Tibial nerve (tissue), 3 donors: ENCODE results near the gene MRPL4.

Source experiments
- POLR2A ChIP-seq, 2 donors: fragments of 450-650 bp; IDR thresholded peaks; one replicate each; pipeline ENCODE4 v1.6.1; 2017; ENCODE audit warnings: antibody characterized with exemption in 2 of 2, mild to moderate bottlenecking in 2 of 2, moderate library complexity in 2 of 2
- TF ChIP-seq, protein P1 (sequence below), 5 experiments: fragments of 200-600 bp in 3 of 5; fragments of 450-650 bp in 2 of 5; sonication (generic) in 3 of 5; IDR thresholded peaks; one replicate each; pipeline ENCODE4 v1.5.1; 2016 to 2019; ENCODE audit warnings: antibody characterized with exemption in 5 of 5, mild to moderate bottlenecking in 3 of 5, moderate library complexity in 2 of 5

DNA sequence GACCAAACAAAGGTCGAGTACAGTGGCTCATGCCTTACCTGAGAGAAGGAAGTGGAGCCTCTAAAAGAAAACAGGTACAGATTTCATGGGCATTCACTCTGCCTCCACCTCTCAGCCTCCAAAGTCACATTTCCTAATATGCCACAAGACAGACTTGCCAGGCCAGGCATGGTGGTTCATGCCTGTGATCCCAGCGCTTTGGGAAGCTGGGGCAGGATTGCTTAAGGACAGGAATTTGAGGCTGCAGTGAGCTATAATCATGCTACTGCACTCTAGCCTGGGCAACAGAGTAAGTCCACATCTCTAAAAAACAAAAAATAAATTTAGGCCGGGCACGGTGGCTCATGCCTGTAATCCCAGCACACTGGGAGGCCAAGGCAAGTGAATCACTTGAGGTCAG, 46.4 kb upstream of the MRPL4 start:
- TF ChIP-seq POLR2A (IDR thresholded peaks at IDR 0.05) = no peak
- TF ChIP-seq, protein P1, sequence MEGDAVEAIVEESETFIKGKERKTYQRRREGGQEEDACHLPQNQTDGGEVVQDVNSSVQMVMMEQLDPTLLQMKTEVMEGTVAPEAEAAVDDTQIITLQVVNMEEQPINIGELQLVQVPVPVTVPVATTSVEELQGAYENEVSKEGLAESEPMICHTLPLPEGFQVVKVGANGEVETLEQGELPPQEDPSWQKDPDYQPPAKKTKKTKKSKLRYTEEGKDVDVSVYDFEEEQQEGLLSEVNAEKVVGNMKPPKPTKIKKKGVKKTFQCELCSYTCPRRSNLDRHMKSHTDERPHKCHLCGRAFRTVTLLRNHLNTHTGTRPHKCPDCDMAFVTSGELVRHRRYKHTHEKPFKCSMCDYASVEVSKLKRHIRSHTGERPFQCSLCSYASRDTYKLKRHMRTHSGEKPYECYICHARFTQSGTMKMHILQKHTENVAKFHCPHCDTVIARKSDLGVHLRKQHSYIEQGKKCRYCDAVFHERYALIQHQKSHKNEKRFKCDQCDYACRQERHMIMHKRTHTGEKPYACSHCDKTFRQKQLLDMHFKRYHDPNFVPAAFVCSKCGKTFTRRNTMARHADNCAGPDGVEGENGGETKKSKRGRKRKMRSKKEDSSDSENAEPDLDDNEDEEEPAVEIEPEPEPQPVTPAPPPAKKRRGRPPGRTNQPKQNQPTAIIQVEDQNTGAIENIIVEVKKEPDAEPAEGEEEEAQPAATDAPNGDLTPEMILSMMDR (IDR thresholded peaks at IDR 0.05) = no peak
